A549 (cell line): Measurements from ENCODE around the gene TREML1. TPM values are rescaled to one million over a fixed set of nuclear protein-coding genes. Genes with fewer than 3 reads are reported as not detected.

ENCODE experiments used
- ATAC-seq, 2 experiments: fragments of 200-7000 bp in 1 of 2; fragments of >200 bp in 1 of 2; cut with Nextera tagmentation in 1 of 2; cut with Tn5 transposase in 1 of 2; 3 replicates each; pipeline versions ENCODE4 v1.8.0 to v1.9.1; 2018 to 2020; ENCODE audit warnings: mild to moderate bottlenecking in 1 of 2, moderate library complexity in 1 of 2
- CTCF ChIA-PET: fragments of 300-600 bp; sonication (Branson Sonifier 250); formaldehyde crosslinking; extraction: SDS; loops from one replicate; lab custom pipeline; 2021; ENCODE audit warnings: antibody characterized with exemption, inconsistent platforms; lab: Yijun Ruan, JAX
- POLR2A ChIA-PET: fragments of 350-600 bp; formaldehyde crosslinking; extraction: SDS; loops from one replicate; lab custom pipeline; 2021; ENCODE audit warnings: antibody characterized with exemption, inconsistent platforms; lab: Yijun Ruan, JAX
- DNase-seq, 2 experiments: peaks; one replicate each; pipeline versions ENCODE4 v3.0.0 to v3.0.0-alpha.2; 2011 to 2016; ENCODE audit warnings: low read depth in 1 of 2, low spot score in 1 of 2
- FAIRE-seq: peaks from 2 replicates; lab custom pipeline; 2011; peaks lifted over from hg19 to GRCh38; lab: Jason Lieb, UNC
- H3K27ac ChIP-seq, 2 experiments: fragments of >200 bp; sonication (Bioruptor Twin); formaldehyde crosslinking; 3 replicates each; pipeline ENCODE4 v1.5.1; 2016 to 2017
- H3K4me1 ChIP-seq: fragments of >200 bp; sonication (Bioruptor Twin); formaldehyde crosslinking; 3 replicates; pipeline ENCODE4 v1.6.1; 2016
- H3K4me2 ChIP-seq: fragments of >200 bp; sonication (Bioruptor Twin); formaldehyde crosslinking; 3 replicates; pipeline ENCODE4 v1.6.1; 2016
- H3K4me3 ChIP-seq: fragments of >200 bp; sonication (Bioruptor Twin); formaldehyde crosslinking; 3 replicates; pipeline ENCODE4 v1.5.1; 2016
- H3K9me3 ChIP-seq: fragments of >200 bp; sonication (Bioruptor Twin); formaldehyde crosslinking; 3 replicates; pipeline ENCODE4 v1.6.1; 2016
- CBX8 ChIP-seq: fragments of 200-600 bp; sonication (generic); IDR thresholded peaks from 2 replicates; pipeline ENCODE4 v1.6.1; 2016
- CHD2 ChIP-seq: fragments of 150-350 bp; IDR thresholded peaks from 2 replicates; pipeline ENCODE4 v1.6.1; 2014; ENCODE audit warnings: low read length; ENCODE audit not compliant: partially characterized antibody
- EHMT2 ChIP-seq: fragments of 200-600 bp; sonication (generic); IDR thresholded peaks from 2 replicates; pipeline ENCODE4 v1.6.1; 2016; ENCODE audit warnings: antibody characterized with exemption, low read depth, mild to moderate bottlenecking, moderate library complexity
- FOSL2 ChIP-seq, 2 experiments: fragments of 450-650 bp in 1 of 2; fragments of >200 bp in 1 of 2; sonication (Bioruptor Twin) in 1 of 2; formaldehyde crosslinking; IDR thresholded peaks; 2 replicates each; pipeline versions ENCODE4 v1.5.0 to v1.6.1; 2016 to 2020; ENCODE audit warnings: mild to moderate bottlenecking in 1 of 2, moderate library complexity in 1 of 2
- GATA3 ChIP-seq: IDR thresholded peaks from 2 replicates; pipeline ENCODE4 v1.6.1; 2012; ENCODE audit warnings: borderline replicate concordance
- HEYL ChIP-seq: fragments of 250-450 bp; sonication (Bioruptor Pico); IDR thresholded peaks from 2 replicates; pipeline ENCODE4 v1.8.0; 2021; ENCODE audit warnings: mild to moderate bottlenecking, moderate library complexity
- HOXB13 ChIP-seq: fragments of 250-450 bp; sonication (Bioruptor Pico); IDR thresholded peaks from 2 replicates; pipeline ENCODE4 v1.5.0; 2020; ENCODE audit warnings: low read depth, mild to moderate bottlenecking, moderate library complexity
- HOXB5 ChIP-seq: fragments of 250-450 bp; sonication (Bioruptor Pico); IDR thresholded peaks from 2 replicates; pipeline ENCODE4 v1.5.0; 2020; ENCODE audit warnings: mild to moderate bottlenecking, moderate library complexity
- JUN ChIP-seq, 2 experiments: fragments of >200 bp; sonication (Bioruptor Twin); formaldehyde crosslinking; IDR thresholded peaks; 2 replicates in 1 of 2; 3 replicates in 1 of 2; pipeline ENCODE4 v1.6.1; 2016 to 2017
- MAFK ChIP-seq: fragments of 450-650 bp; IDR thresholded peaks from 2 replicates; pipeline ENCODE4 v1.6.1; 2014; ENCODE audit not compliant: partially characterized antibody
- MAZ ChIP-seq: fragments of 150-350 bp; IDR thresholded peaks from 2 replicates; pipeline ENCODE4 v1.6.1; 2014; ENCODE audit warnings: antibody characterized with exemption, low read depth, low read length, borderline replicate concordance
- MYC ChIP-seq: IDR thresholded peaks from 2 replicates; pipeline ENCODE4 v1.6.1; 2012; ENCODE audit warnings: mild to moderate bottlenecking, inconsistent platforms, low read length, improper control_type of control experiment, borderline replicate concordance
- NR3C1 ChIP-seq: fragments of >200 bp; sonication (Bioruptor Twin); formaldehyde crosslinking; IDR thresholded peaks from 3 replicates; pipeline ENCODE4 v1.6.1; 2017
- POLR2A ChIP-seq: IDR thresholded peaks from 2 replicates; pipeline ENCODE4 v1.6.1; 2012; ENCODE audit warnings: mild to moderate bottlenecking, low read length
- POLR2AphosphoS2 ChIP-seq: conservative IDR thresholded peaks from 2 replicates; pipeline ENCODE4 v1.6.1; 2012; ENCODE audit warnings: low read length, improper control_type of control experiment, inconsistent platforms
- RAD21 ChIP-seq, 2 experiments: fragments of >200 bp in 1 of 2; sonication (Bioruptor Twin) in 1 of 2; formaldehyde crosslinking in 1 of 2; IDR thresholded peaks in 1 of 2; conservative IDR thresholded peaks in 1 of 2; 2 replicates in 1 of 2; 3 replicates in 1 of 2; pipeline ENCODE4 v1.6.1; 2012 to 2018; ENCODE audit warnings: inconsistent platforms in 1 of 2
- RNF2 ChIP-seq: fragments of 200-600 bp; sonication (generic); IDR thresholded peaks from 2 replicates; pipeline ENCODE4 v1.6.1; 2016; ENCODE audit warnings: low read depth, mild to moderate bottlenecking, antibody characterized with exemption, moderate library complexity, borderline replicate concordance
- SREBF2 ChIP-seq: fragments of 450-650 bp; IDR thresholded peaks from 2 replicates; pipeline ENCODE4 v1.6.1; 2014; ENCODE audit warnings: mild to moderate bottlenecking, moderate library complexity
- TP53 ChIP-seq: fragments of 250-450 bp; sonication (Bioruptor Pico); IDR thresholded peaks from 2 replicates; pipeline ENCODE4 v1.5.0; 2021; ENCODE audit warnings: mild to moderate bottlenecking, moderate library complexity
- ZC3H11A ChIP-seq: fragments of 450-650 bp; IDR thresholded peaks from 2 replicates; pipeline ENCODE4 v1.6.1; 2014; ENCODE audit warnings: antibody characterized with exemption, mild to moderate bottlenecking
- ZNF302 ChIP-seq: fragments of 250-450 bp; sonication (Bioruptor Pico); IDR thresholded peaks from 2 replicates; pipeline ENCODE4 v1.9.0; 2021; ENCODE audit warnings: inconsistent platforms, mild to moderate bottlenecking, moderate library complexity
- WGBS: methylation state at CpG from one replicate; pipeline ENCODE4 v1.1.6; 2017; ENCODE audit errors: missing lambda C conversion rate; 5-methylcytosine and 5-hydroxymethylcytosine counted together
- polyA plus RNA-seq, 4 experiments: library from polyadenylated mRNA; depleted of rRNA in 3 of 4; stranded (reverse); fragments of >200 nt; fragmentation: RNase III in 1 of 4; extraction: RNeasy Plus Mini Kit Qiagen cat#74134 plus additional on column Dnase treatment in 1 of 4; gene quantifications; 2 replicates in 3 of 4; 3 replicates in 1 of 4; pipeline ENCODE4 v1.2.3, GENCODE V29; 2011 to 2017
- TF ChIP-seq, protein P1 (sequence below): fragments of 450-650 bp; IDR thresholded peaks from 2 replicates; pipeline ENCODE4 v1.6.1; 2014; ENCODE audit warnings: antibody characterized with exemption
- TF ChIP-seq, protein P2 (sequence below): IDR thresholded peaks from 2 replicates; pipeline ENCODE4 v1.6.1; 2012
- TF ChIP-seq, protein P3 (sequence below): fragments of >200 bp; sonication (Bioruptor Twin); formaldehyde crosslinking; IDR thresholded peaks from 3 replicates; pipeline ENCODE4 v1.6.1; 2016

The TREML1 gene
- polyA plus RNA-seq, 2 of the 4 experiments (the other 2 are of a cell fraction), result not detected

DNA sequence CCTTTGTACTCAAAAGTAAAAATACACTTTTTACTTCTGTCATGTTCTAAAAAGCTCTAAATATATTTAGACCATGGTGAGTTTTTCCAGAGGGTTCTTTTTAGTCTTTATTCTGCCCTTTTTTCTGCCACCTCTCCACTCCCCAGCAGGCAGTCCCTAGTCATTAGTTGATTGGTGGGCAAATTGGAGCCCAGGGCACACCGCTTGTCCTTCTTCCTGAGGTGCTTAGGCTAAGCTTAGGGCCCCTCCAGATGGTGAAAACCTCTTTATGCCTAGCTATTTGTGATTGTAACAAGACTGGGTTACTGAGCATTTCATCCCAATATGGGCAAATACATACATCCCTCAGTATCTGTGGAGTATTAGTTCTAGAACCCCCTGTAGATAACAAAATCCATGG lies 6.2 kb downstream of the TREML1 start:
- WGBS, result 67% methylated on average over 1 of the region's 1 CpG
- no peak for ATAC-seq
- no peak for DNase-seq
- POLR2A ChIA-PET, result no interaction called here
- CTCF ChIA-PET, result no interaction called here
- Histone ChIP-seq H3K27ac (no peak overlapping the region), H3K4me2 (no peak overlapping the region), H3K4me1 (no peaks in the 10 kb centered on the region), H3K9me3 (no peaks in the 10 kb centered on the region), H3K4me3 (no peak overlapping the region)
- TF ChIP-seq HOXB13 (CRISPR knock-in tag), result no peak
- no peak for TF ChIP-seq HOXB5 (CRISPR knock-in tag)
- no peak for TF ChIP-seq NR3C1
- no peak for TF ChIP-seq SREBF2
- no peak for TF ChIP-seq POLR2A
- TF ChIP-seq FOSL2 (IDR thresholded peaks at IDR 0.05), result no peak
- TF ChIP-seq FOSL2 (CRISPR knock-in tag; IDR thresholded peaks at IDR 0.05), result no peak
- no peak for TF ChIP-seq EHMT2
- TF ChIP-seq, protein P1, sequence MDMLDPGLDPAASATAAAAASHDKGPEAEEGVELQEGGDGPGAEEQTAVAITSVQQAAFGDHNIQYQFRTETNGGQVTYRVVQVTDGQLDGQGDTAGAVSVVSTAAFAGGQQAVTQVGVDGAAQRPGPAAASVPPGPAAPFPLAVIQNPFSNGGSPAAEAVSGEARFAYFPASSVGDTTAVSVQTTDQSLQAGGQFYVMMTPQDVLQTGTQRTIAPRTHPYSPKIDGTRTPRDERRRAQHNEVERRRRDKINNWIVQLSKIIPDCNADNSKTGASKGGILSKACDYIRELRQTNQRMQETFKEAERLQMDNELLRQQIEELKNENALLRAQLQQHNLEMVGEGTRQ, result no peak
- TF ChIP-seq, protein P2, sequence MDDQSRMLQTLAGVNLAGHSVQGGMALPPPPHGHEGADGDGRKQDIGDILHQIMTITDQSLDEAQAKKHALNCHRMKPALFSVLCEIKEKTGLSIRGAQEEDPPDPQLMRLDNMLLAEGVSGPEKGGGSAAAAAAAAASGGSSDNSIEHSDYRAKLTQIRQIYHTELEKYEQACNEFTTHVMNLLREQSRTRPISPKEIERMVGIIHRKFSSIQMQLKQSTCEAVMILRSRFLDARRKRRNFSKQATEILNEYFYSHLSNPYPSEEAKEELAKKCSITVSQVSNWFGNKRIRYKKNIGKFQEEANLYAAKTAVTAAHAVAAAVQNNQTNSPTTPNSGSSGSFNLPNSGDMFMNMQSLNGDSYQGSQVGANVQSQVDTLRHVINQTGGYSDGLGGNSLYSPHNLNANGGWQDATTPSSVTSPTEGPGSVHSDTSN, result no peak
- no peak for TF ChIP-seq ZC3H11A
- no peak for TF ChIP-seq CBX8
- FAIRE-seq, result no peak

DNA sequence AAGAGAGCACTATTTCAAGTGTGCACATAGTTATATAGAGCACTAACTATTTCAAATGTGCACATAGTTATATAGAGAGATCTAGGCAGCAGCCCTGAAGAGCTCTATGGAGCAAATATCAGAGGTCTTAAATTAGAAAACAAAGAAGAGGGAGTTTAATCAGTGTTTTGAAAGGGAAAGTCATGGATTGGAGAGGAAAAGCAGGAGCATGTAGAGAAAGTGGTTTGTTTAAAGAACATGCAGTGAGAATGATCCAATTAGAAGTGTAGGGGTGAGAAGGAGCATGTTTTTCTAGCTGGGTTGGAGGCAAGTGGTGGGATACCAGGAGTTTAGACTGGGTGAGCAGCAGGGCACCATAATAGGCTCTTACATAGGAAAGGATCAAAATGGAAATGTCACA lies 17.2 kb downstream of the TREML1 start:
- ChIA-PET CTCF (no interaction called here), POLR2A (no interaction called here)
- H3K4me1 ChIP-seq, result no peaks in the 10 kb centered on the region
- ATAC-seq (no peak), FAIRE-seq (no peak)
- H3K27ac ChIP-seq, result no peak overlapping the region
- no peak overlapping the region for H3K4me2 ChIP-seq
- TF ChIP-seq CHD2 (no peak), ZNF302 (no peak), EHMT2 (no peak), RNF2 (no peak), JUN (IDR thresholded peaks at IDR 0.05) (no peak), POLR2AphosphoS2 (no peak), HEYL (CRISPR knock-in tag) (no peak), GATA3 (no peak), MAFK (no peak), TP53 (no peak), MYC (no peak)
- TF ChIP-seq, protein P3, sequence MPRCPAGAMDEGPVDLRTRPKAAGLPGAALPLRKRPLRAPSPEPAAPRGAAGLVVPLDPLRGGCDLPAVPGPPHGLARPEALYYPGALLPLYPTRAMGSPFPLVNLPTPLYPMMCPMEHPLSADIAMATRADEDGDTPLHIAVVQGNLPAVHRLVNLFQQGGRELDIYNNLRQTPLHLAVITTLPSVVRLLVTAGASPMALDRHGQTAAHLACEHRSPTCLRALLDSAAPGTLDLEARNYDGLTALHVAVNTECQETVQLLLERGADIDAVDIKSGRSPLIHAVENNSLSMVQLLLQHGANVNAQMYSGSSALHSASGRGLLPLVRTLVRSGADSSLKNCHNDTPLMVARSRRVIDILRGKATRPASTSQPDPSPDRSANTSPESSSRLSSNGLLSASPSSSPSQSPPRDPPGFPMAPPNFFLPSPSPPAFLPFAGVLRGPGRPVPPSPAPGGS, result no peak
- TF ChIP-seq, all 56 proteins: peak for 0
- Histone ChIP-seq H3K9me3 (no peaks in the 10 kb centered on the region), H3K4me3 (no peak overlapping the region)
- no peak for DNase-seq

GRCh38 chr6:41135062-41135832 lies 18.9 kb downstream of the TREML1 start:
- ChIA-PET POLR2A (no interaction called here), CTCF (interaction anchor here (1.4 kb wide), 1 partner anchor 47 kb away, joined by 5 read pairs; no protein-coding TSS in a partner anchor)
- ATAC-seq, result no peak

More at GRCh38 chr6:41135062-41135832, 18.9 kb downstream of the TREML1 start:
- FAIRE-seq (no peak), DNase-seq (no peak)
- WGBS, result 48% methylated on average over 3 of the region's 3 CpGs
- Histone ChIP-seq H3K4me3 (no peak overlapping the region), H3K4me2 (no peak overlapping the region), H3K27ac (no peak overlapping the region), H3K9me3 (no peaks in the 10 kb centered on the region), H3K4me1 (no peaks in the 10 kb centered on the region)
- TF ChIP-seq RNF2 (no peak), RAD21 (conservative IDR thresholded peaks at IDR 0.05 in 1 of 2, IDR thresholded peaks at IDR 0.05 in 1 of 2) (no peak), MAFK (peak; percentile 85), HOXB13 (CRISPR knock-in tag) (no peak), MAZ (no peak)
